Thoracic aorta (tissue), 2 donors: ENCODE data around the gene PRKAG3. TPM values are rescaled to one million over a fixed set of nuclear protein-coding genes. Genes with fewer than 3 reads are reported as not detected.

Experiments used
- ATAC-seq: fragments of 150-250 bp; one replicate; pipeline ENCODE4 v1.8.0; 2017; ENCODE audit warnings: low read depth; ENCODE audit not compliant: insufficient number of reproducible peaks, low FRiP score
- DNase-seq: peaks from one replicate; pipeline ENCODE4 v3.0.0-alpha.2; 2020; ENCODE audit warnings: low spot score
- H3K27ac ChIP-seq, 2 donors: fragments of 200-600 bp; sonication (generic); 1 replicate in 1 of 2; 2 replicates in 1 of 2; pipeline ENCODE4 v1.5.1; 2016; ENCODE audit warnings: mild to moderate bottlenecking in 2 of 2, moderate library complexity in 2 of 2
- H3K27me3 ChIP-seq: fragments of 200-600 bp; sonication (generic); replicated peaks from 2 replicates; pipeline ENCODE4 v1.6.0; 2016; ENCODE audit warnings: mild to moderate bottlenecking; ENCODE audit not compliant: insufficient read depth
- H3K36me3 ChIP-seq: fragments of 200-600 bp; sonication (generic); one replicate; pipeline ENCODE4 v1.5.1; 2016
- H3K4me1 ChIP-seq, 2 donors: fragments of 200-600 bp; sonication (generic); 1 replicate in 1 of 2; 2 replicates in 1 of 2; pipeline versions ENCODE4 v1.5.1 to v1.6.0; 2016; ENCODE audit warnings: low read depth in 2 of 2, mild to moderate bottlenecking in 1 of 2; ENCODE audit not compliant: control insufficient read depth in 1 of 2
- H3K4me3 ChIP-seq: fragments of 200-600 bp; sonication (generic); 2 replicates; pipeline ENCODE4 v1.5.1; 2016; ENCODE audit warnings: mild to moderate bottlenecking
- H3K9me3 ChIP-seq: fragments of 200-600 bp; sonication (generic); 2 replicates; pipeline ENCODE4 v1.5.1; 2016
- total RNA-seq, 2 donors: library from RNA; depleted of rRNA; stranded (reverse); fragments of >200 nt; gene quantifications; one replicate each; pipeline versions ENCODE4 v1.1.0 to v1.2.3, GENCODE V29; 2016
- TF ChIP-seq, protein P1 (sequence below): fragments of 200-600 bp; sonication (generic); IDR thresholded peaks from one replicate; pipeline ENCODE4 v1.5.1; 2019; ENCODE audit warnings: antibody characterized with exemption

PRKAG3 gene
- total RNA-seq, 2 donors from 2014 or later = 0.28 TPM; not detected in 1

DNA sequence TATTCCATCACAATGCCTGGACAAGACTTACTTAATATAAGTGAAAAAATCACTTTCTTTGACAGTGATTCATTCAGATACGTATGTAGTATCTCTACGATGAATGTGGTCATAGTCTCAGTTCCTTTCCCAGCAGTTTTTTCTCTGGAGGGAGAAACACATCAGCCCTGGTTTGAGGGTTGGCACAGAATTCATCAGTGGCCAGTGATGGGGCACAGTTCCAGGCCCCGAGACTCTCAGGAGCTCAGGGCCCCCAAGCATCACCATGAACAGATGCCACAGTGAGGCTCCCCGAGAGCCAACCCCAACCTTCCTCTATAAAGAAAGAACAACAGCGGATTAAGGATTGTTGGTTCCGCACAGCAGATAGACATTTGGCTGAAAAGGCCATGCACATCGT, 12.5 kb downstream of the PRKAG3 start:
- Histone ChIP-seq H3K27me3 (no peaks in the 10 kb centered on the region), H3K36me3 (peaks cover 34% of the 10 kb centered on the region), H3K4me3 (no peak overlapping the region), H3K27ac (no peak overlapping the region), H3K4me1 (no peaks in the 10 kb centered on the region), H3K9me3 (no peaks in the 10 kb centered on the region)
- no peak for DNase-seq
- TF ChIP-seq, protein P1, sequence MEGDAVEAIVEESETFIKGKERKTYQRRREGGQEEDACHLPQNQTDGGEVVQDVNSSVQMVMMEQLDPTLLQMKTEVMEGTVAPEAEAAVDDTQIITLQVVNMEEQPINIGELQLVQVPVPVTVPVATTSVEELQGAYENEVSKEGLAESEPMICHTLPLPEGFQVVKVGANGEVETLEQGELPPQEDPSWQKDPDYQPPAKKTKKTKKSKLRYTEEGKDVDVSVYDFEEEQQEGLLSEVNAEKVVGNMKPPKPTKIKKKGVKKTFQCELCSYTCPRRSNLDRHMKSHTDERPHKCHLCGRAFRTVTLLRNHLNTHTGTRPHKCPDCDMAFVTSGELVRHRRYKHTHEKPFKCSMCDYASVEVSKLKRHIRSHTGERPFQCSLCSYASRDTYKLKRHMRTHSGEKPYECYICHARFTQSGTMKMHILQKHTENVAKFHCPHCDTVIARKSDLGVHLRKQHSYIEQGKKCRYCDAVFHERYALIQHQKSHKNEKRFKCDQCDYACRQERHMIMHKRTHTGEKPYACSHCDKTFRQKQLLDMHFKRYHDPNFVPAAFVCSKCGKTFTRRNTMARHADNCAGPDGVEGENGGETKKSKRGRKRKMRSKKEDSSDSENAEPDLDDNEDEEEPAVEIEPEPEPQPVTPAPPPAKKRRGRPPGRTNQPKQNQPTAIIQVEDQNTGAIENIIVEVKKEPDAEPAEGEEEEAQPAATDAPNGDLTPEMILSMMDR = no peak
- ATAC-seq = no peak

DNA sequence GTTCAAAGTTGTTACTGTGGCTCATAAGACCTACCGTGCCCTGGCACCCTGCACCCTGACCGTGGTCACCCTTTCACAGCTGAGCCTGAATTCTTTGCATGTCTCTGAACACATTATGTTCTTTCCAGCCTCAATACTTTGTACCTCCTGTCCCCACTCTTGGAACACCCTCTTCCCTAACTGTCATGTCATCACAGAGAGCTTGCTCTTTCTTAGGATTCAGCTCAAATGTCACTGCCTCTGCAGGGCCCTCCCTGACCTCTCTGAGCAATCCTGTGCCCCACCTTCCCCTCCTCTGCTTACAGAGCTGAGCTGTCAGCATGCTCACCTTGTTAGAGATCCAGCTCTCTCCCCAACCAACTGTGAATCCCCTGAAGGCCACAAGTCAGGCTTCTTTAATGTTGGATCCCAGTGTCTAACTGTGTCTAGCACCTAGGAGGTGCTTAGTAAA, 15.0 kb downstream of the PRKAG3 start:
- Histone ChIP-seq H3K4me1 (no peaks in the 10 kb centered on the region), H3K27ac (no peak overlapping the region), H3K27me3 (no peaks in the 10 kb centered on the region), H3K9me3 (no peaks in the 10 kb centered on the region), H3K36me3 (peaks cover 49% of the 10 kb centered on the region), H3K4me3 (no peak overlapping the region)
- no peak for ATAC-seq
- DNase-seq = no peak
- TF ChIP-seq, protein P1 = no peak

DNA sequence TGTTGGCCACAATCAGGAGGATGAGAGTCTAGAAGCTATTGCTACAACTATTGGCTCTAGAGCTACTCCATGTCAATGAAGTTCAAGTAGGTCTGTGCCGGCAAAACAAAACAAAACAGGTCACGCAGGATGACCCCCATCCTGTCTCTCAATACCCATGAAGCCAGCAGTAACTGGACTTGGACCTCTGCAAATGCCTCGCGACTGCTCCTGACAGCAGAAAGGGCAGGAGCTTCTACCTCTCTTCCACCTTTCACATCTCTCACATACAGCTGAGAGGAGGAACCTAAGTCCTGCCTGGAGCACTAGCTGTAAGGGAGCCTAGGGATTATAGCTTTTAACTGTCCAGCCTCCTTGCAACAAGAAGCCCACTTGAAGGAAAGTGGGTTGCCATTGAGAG, 16.0 kb downstream of the PRKAG3 start:
- no peaks in the 10 kb centered on the region for H3K27me3 ChIP-seq
- H3K4me1 ChIP-seq = no peaks in the 10 kb centered on the region
- TF ChIP-seq, protein P1 = no peak
- DNase-seq = no peak
- no peaks in the 10 kb centered on the region for H3K9me3 ChIP-seq
- peaks cover 46% of the 10 kb centered on the region for H3K36me3 ChIP-seq
- no peak overlapping the region for H3K4me3 ChIP-seq
- no peak overlapping the region for H3K27ac ChIP-seq
- ATAC-seq = no peak

DNA sequence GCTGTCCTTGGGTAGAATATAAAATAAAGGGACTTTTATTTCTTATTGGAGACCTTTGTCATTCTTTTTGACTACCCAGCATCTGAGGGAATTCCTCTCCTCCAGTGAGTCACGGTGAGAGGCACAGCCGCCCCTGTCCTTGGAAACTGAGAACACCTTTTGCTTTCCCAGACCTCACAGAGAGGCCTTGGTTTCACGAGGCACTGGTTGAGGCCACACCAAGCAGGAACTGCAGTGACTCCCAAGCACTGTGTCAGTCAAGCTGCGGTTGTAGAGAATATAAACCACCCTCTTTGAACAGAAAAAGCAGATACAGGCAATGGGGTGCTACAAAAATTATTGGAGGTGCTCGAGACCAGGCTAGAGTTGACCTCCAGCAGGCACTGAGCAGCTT, 16.4 kb downstream of the PRKAG3 start:
- no peak for ATAC-seq
- Histone ChIP-seq H3K9me3 (no peaks in the 10 kb centered on the region), H3K4me3 (no peak overlapping the region), H3K27ac (no peak overlapping the region), H3K4me1 (no peaks in the 10 kb centered on the region), H3K27me3 (no peaks in the 10 kb centered on the region), H3K36me3 (peaks cover 46% of the 10 kb centered on the region)
- TF ChIP-seq, protein P1 = no peak
- DNase-seq = no peak

DNA sequence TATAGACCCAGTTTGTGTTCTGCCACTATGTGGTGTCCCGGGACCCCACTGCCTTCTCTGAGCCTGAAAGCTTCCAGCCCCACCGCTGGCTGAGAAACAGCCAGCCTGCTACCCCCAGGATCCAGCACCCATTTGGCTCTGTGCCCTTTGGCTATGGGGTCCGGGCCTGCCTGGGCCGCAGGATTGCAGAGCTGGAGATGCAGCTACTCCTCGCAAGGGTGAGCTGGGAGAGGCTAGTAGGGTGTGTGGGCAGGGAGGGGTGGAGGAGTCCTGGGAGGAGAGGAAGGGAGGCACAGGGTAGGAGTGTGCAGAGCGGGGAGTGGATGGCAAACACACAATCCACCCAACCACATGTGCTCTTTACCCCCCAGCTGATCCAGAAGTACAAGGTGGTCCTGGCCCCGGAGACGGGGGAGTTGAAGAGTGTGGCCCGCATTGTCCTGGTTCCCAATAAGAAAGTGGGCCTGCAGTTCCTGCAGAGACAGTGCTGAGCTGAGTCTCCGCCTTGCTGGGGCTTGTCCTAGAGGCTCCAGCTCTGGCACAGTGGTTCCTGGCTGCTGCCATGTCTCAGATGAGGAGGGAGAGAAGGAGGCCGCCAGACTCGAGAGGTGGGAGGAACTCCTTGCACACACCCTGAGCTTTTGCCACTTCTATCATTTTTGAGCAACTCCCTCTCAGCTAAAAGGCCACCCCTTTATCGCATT, 16.9 kb downstream of the PRKAG3 start:
- DNase-seq = no peak
- Histone ChIP-seq H3K36me3 (peaks cover 46% of the 10 kb centered on the region), H3K27me3 (no peaks in the 10 kb centered on the region), H3K4me3 (no peak overlapping the region), H3K9me3 (no peaks in the 10 kb centered on the region), H3K4me1 (no peaks in the 10 kb centered on the region), H3K27ac (no peak overlapping the region)
- TF ChIP-seq, protein P1 = no peak
- ATAC-seq = no peak
